Sigmoid colon (tissue), 7 donors: ENCODE results near the gene SNRNP48. TPM values are rescaled to one million over a fixed set of nuclear protein-coding genes. Genes with fewer than 3 reads are reported as not detected.

ENCODE experiments used
- DNase-seq: peaks from one replicate; pipeline ENCODE4 v3.0.0-alpha.2; 2019
- H3K27ac ChIP-seq, 4 donors: fragments of 200-600 bp; sonication (generic); one replicate each; pipeline ENCODE4 v1.5.1; 2016 to 2019; ENCODE audit warnings: mild to moderate bottlenecking in 1 of 4
- H3K27me3 ChIP-seq, 3 donors: fragments of 200-600 bp; sonication (generic); one replicate each; pipeline ENCODE4 v1.5.1; 2019; ENCODE audit warnings: mild to moderate bottlenecking in 1 of 3
- H3K36me3 ChIP-seq, 4 donors: fragments of 200-600 bp; sonication (generic); one replicate each; pipeline ENCODE4 v1.5.1; 2016 to 2019
- H3K4me1 ChIP-seq, 4 donors: fragments of 200-600 bp; sonication (generic); one replicate each; pipeline ENCODE4 v1.5.1; 2017 to 2019
- H3K4me3 ChIP-seq, 4 donors: fragments of 200-600 bp; sonication (generic); one replicate each; pipeline ENCODE4 v1.5.1; 2017 to 2019; ENCODE audit warnings: mild to moderate bottlenecking in 2 of 4, moderate library complexity in 1 of 4
- H3K9me3 ChIP-seq, 4 donors: fragments of 200-600 bp in 3 of 4; sonication (generic) in 3 of 4; one replicate each; pipeline versions ENCODE4 v1.5.1 to v1.6.1; 2013 to 2019
- CTCF ChIP-seq, 4 experiments: fragments of 450-650 bp in 3 of 4; fragments of 200-600 bp in 1 of 4; IDR thresholded peaks; one replicate each; pipeline ENCODE4 v1.5.1; 2016 to 2019; ENCODE audit warnings: antibody characterized with exemption in 4 of 4, mild to moderate bottlenecking in 3 of 4, moderate library complexity in 2 of 4
- EP300 ChIP-seq, 4 donors: sonication (generic); formaldehyde crosslinking; IDR thresholded peaks; one replicate each; pipeline ENCODE4 v1.6.1; 2017; ENCODE audit warnings: antibody characterized with exemption in 4 of 4
- POLR2A ChIP-seq, 2 donors: fragments of 450-650 bp; IDR thresholded peaks; one replicate each; pipeline ENCODE4 v1.6.1; 2016; ENCODE audit warnings: antibody characterized with exemption in 2 of 2, mild to moderate bottlenecking in 2 of 2, moderate library complexity in 2 of 2
- POLR2AphosphoS5 ChIP-seq, 4 donors: sonication (generic); formaldehyde crosslinking; IDR thresholded peaks; one replicate each; pipeline ENCODE4 v1.6.1; 2017; ENCODE audit warnings: antibody characterized with exemption in 4 of 4
- WGBS, 2 donors: extraction: QIAGEN DNeasy Blood & Tissue Kit; methylation state at CpG; one replicate each; pipeline ENCODE4 v1.1.7; 2013; 5-methylcytosine and 5-hydroxymethylcytosine counted together
- intact Hi-C: fragments of 100-400 bp; cut with DNase I; formaldehyde crosslinking; loops from one replicate; pipeline ENCODE4 v1.15.1; 2023
- polyA plus RNA-seq, 3 donors: library from polyadenylated mRNA; stranded (reverse); fragments of 200-250 nt; gene quantifications; one replicate each; pipeline ENCODE4 v1.2.3, GENCODE V29; 2013
- total RNA-seq, 4 donors: library from RNA; depleted of rRNA; stranded (reverse); fragments of >200 nt; gene quantifications; one replicate each; pipeline ENCODE4 v1.1.0, GENCODE V29; 2016
- donor health status: healthy with polysubstance abuse.
- donor health status: Bipolar disorder and iron deficiency.
- donor health status: healthy.

SNRNP48 gene
- total and polyA plus RNA-seq, 7 donors: 7.8 to 18.6 (median 12.5) TPM

GRCh38 chr6:7559651-7560385 is 30.2 kb upstream of the SNRNP48 start:
- intact Hi-C loops: no loop called here

GRCh38 chr6:7561153-7561964 is 28.6 kb upstream of the SNRNP48 start:
- Histone ChIP-seq H3K4me1 (no peaks in the 10 kb centered on the region), H3K36me3 (no peaks in the 10 kb centered on the region), H3K9me3 (no peaks in the 10 kb centered on the region), H3K27me3 (peaks cover 0 to 35% (median 0%) of the 10 kb centered on the region in 3 donors), H3K4me3 (no peak overlapping the region), H3K27ac (no peak overlapping the region)
- no peak for DNase-seq
- intact Hi-C loops: no loop called here
- 20 to 70% methylated on average over 19 of the region's 19 CpGs for WGBS, 2 donors
- no peak for TF ChIP-seq CTCF (IDR thresholded peaks at IDR 0.05)
- TF ChIP-seq POLR2AphosphoS5 (IDR thresholded peaks at IDR 0.05): no peak
- no peak for TF ChIP-seq EP300 (IDR thresholded peaks at IDR 0.05)
- TF ChIP-seq POLR2A (IDR thresholded peaks at IDR 0.05): no peak

More at GRCh38 chr6:7559651-7560385, 30.2 kb upstream of the SNRNP48 start:
- TF ChIP-seq POLR2A (IDR thresholded peaks at IDR 0.05) (no peak), EP300 (IDR thresholded peaks at IDR 0.05) (no peak), POLR2AphosphoS5 (IDR thresholded peaks at IDR 0.05) (no peak), CTCF (IDR thresholded peaks at IDR 0.05) (no peak)
- DNase-seq: no peak
- no peak overlapping the region for H3K27ac ChIP-seq
- H3K4me1 ChIP-seq: no peaks in the 10 kb centered on the region
- 19 to 65% methylated on average over 2 of the region's 2 CpGs for WGBS, 2 donors
- peaks cover 0 to 30% (median 0%) of the 10 kb centered on the region in 3 donors for H3K27me3 ChIP-seq
- no peaks in the 10 kb centered on the region for H3K9me3 ChIP-seq
- no peaks in the 10 kb centered on the region for H3K36me3 ChIP-seq
- H3K4me3 ChIP-seq: no peak overlapping the region

- no peak overlapping the region for H3K4me3 ChIP-seq
- no peaks in the 10 kb centered on the region for H3K4me1 ChIP-seq
- H3K36me3 ChIP-seq: no peaks in the 10 kb centered on the region
- 77 to 89% methylated on average over 4 of the region's 4 CpGs for WGBS, 2 donors
- DNase-seq: no peak
- no peak overlapping the region for H3K27ac ChIP-seq
- peaks cover 0 to 35% (median 0%) of the 10 kb centered on the region in 3 donors for H3K27me3 ChIP-seq
- intact Hi-C loops: no loop called here
- TF ChIP-seq POLR2AphosphoS5 (IDR thresholded peaks at IDR 0.05) (no peak), EP300 (IDR thresholded peaks at IDR 0.05) (no peak), CTCF (IDR thresholded peaks at IDR 0.05) (no peak), POLR2A (IDR thresholded peaks at IDR 0.05) (no peak)
- H3K9me3 ChIP-seq: no peaks in the 10 kb centered on the region
These were observed 27.2 kb upstream of the SNRNP48 start for GRCh38 chr6:7562769-7563168.

GRCh38 chr6:7566107-7566506 is 23.9 kb upstream of the SNRNP48 start:
- Histone ChIP-seq H3K36me3 (no peaks in the 10 kb centered on the region), H3K4me3 (no peak overlapping the region), H3K9me3 (no peaks in the 10 kb centered on the region), H3K27me3 (peaks cover 0 to 33% (median 0%) of the 10 kb centered on the region in 3 donors), H3K4me1 (no peaks in the 10 kb centered on the region), H3K27ac (no peak overlapping the region)
- intact Hi-C loops: no loop called here
- DNase-seq: no peak
- 97 to 99% methylated on average over 2 of the region's 2 CpGs for WGBS, 2 donors
- TF ChIP-seq POLR2AphosphoS5 (IDR thresholded peaks at IDR 0.05) (no peak), POLR2A (IDR thresholded peaks at IDR 0.05) (no peak), EP300 (IDR thresholded peaks at IDR 0.05) (no peak), CTCF (IDR thresholded peaks at IDR 0.05) (no peak)
